Stomach smooth muscle (tissue), 2 donors: ENCODE results near the gene MIEN1.
"Not testable (repeated sequence)": the region's sequence is repeated elsewhere in the genome, so short reads cannot be mapped to it uniquely, and the experiment has no call there.

ENCODE experiments used
- H3K27ac ChIP-seq: one replicate; pipeline ENCODE4 v1.7.0; 2013; ENCODE audit warnings: mild to moderate bottlenecking, low read length, inconsistent platforms
- H3K27me3 ChIP-seq, 2 donors: one replicate each; pipeline ENCODE4 v1.7.0; 2013; ENCODE audit warnings: low read length in 2 of 2; ENCODE audit not compliant: insufficient read depth in 2 of 2, control insufficient read depth in 1 of 2
- H3K36me3 ChIP-seq, 2 donors: one replicate each; pipeline ENCODE4 v1.7.0; 2013; ENCODE audit warnings: low read length in 2 of 2; ENCODE audit not compliant: control insufficient read depth in 2 of 2, insufficient read depth in 2 of 2
- H3K4me1 ChIP-seq: one replicate; pipeline ENCODE4 v1.7.0; 2013; ENCODE audit warnings: low read length; ENCODE audit not compliant: control insufficient read depth, insufficient read depth
- H3K4me3 ChIP-seq, 2 donors: one replicate each; pipeline ENCODE4 v1.7.0; 2013; ENCODE audit warnings: low read length in 2 of 2
- H3K9ac ChIP-seq, 2 donors: one replicate each; pipeline ENCODE4 v1.7.0; 2013; ENCODE audit warnings: low read length in 2 of 2, mild to moderate bottlenecking in 1 of 2
- H3K9me3 ChIP-seq, 2 donors: one replicate each; pipeline ENCODE4 v1.7.0; 2013; ENCODE audit warnings: low read length in 2 of 2; ENCODE audit not compliant: control insufficient read depth in 2 of 2
- donor health status: healthy.
- donor health status: Pancreatic carcinoma.

MIEN1 gene

GRCh38 chr17:39755554-39756379 is 25.4 kb upstream of the MIEN1 start:
- Histone ChIP-seq H3K27me3 (peaks cover 4 to 5% of the 10 kb centered on the region in 2 donors), H3K27ac (peak overlapping the region; percentile 83), H3K36me3 (no peaks in the 10 kb centered on the region), H3K4me1 (peaks cover 14% of the 10 kb centered on the region), H3K9ac (peak overlapping the region; percentile 72 to 89), H3K9me3 (no peaks in the 10 kb centered on the region), H3K4me3 (no peak overlapping the region)

- Histone ChIP-seq H3K4me3 (peak overlapping the region; percentile 78 to 79), H3K27ac (peak overlapping the region; percentile 83), H3K27me3 (peaks cover 2 to 3% of the 10 kb centered on the region in 2 donors), H3K9ac (peak overlapping the region; percentile 72 to 89), H3K9me3 (no peaks in the 10 kb centered on the region), H3K4me1 (peaks cover 20% of the 10 kb centered on the region), H3K36me3 (no peaks in the 10 kb centered on the region)
These were observed 24.7 kb upstream of the MIEN1 start for GRCh38 chr17:39754958-39755553.

- peaks cover 20% of the 10 kb centered on the region for H3K4me1 ChIP-seq
These were observed 24.0 kb upstream of the MIEN1 start for GRCh38 chr17:39754161-39754957.

GRCh38 chr17:39753514-39754160 is 23.3 kb upstream of the MIEN1 start:
- Histone ChIP-seq H3K27ac (peak overlapping the region; percentile 83), H3K4me1 (peaks cover 20% of the 10 kb centered on the region), H3K9ac (peak overlapping the region; percentile 58 to 76), H3K9me3 (no peaks in the 10 kb centered on the region), H3K27me3 (peaks cover 0 to 3% of the 10 kb centered on the region in 2 donors), H3K36me3 (no peaks in the 10 kb centered on the region), H3K4me3 (peak overlapping the region; percentile 78 to 79)

More at GRCh38 chr17:39754161-39754957, 24.0 kb upstream of the MIEN1 start:
- Histone ChIP-seq H3K9me3 (no peaks in the 10 kb centered on the region), H3K4me3 (peak overlapping the region; percentile 78 to 79), H3K27me3 (peaks cover 0 to 3% of the 10 kb centered on the region in 2 donors), H3K9ac (peak overlapping the region; percentile 76 to 89), H3K36me3 (no peaks in the 10 kb centered on the region), H3K27ac (peak overlapping the region; percentile 83)

GRCh38 chr17:39752241-39752881 is 22.0 kb upstream of the MIEN1 start:
- Histone ChIP-seq H3K9ac (no peak overlapping the region), H3K36me3 (no peaks in the 10 kb centered on the region), H3K9me3 (no peaks in the 10 kb centered on the region), H3K27ac (no peak overlapping the region), H3K27me3 (peaks cover 0 to 3% of the 10 kb centered on the region in 2 donors), H3K4me1 (peaks cover 20% of the 10 kb centered on the region), H3K4me3 (no peak overlapping the region)

- no peaks in the 10 kb centered on the region for H3K36me3 ChIP-seq
- no peaks in the 10 kb centered on the region for H3K9me3 ChIP-seq
- no peak overlapping the region for H3K9ac ChIP-seq
- no peak overlapping the region for H3K4me3 ChIP-seq
- H3K27ac ChIP-seq = no peak overlapping the region
- H3K27me3 ChIP-seq = peaks cover 0 to 3% of the 10 kb centered on the region in 2 donors
- H3K4me1 ChIP-seq = peaks cover 20% of the 10 kb centered on the region
These were observed 21.3 kb upstream of the MIEN1 start for GRCh38 chr17:39751637-39752036.

- Histone ChIP-seq H3K27me3 (peaks cover 0 to 3% of the 10 kb centered on the region in 2 donors), H3K4me1 (peaks cover 21% of the 10 kb centered on the region), H3K27ac (no peak overlapping the region), H3K9me3 (no peaks in the 10 kb centered on the region), H3K9ac (no peak overlapping the region), H3K36me3 (no peaks in the 10 kb centered on the region), H3K4me3 (no peak overlapping the region)
These were observed 20.7 kb upstream of the MIEN1 start for GRCh38 chr17:39751016-39751543.

GRCh38 chr17:39750131-39751015 is 20.0 kb upstream of the MIEN1 start:
- H3K27me3 ChIP-seq = peaks cover 0 to 5% of the 10 kb centered on the region in 2 donors
- peaks cover 18% of the 10 kb centered on the region for H3K4me1 ChIP-seq
- H3K36me3 ChIP-seq = no peaks in the 10 kb centered on the region
- no peak overlapping the region for H3K27ac ChIP-seq
- no peak overlapping the region for H3K4me3 ChIP-seq
- H3K9ac ChIP-seq = peak overlapping the region in 1 of 2 donors; percentile 51
- H3K9me3 ChIP-seq = no peaks in the 10 kb centered on the region

GRCh38 chr17:39748444-39749034 is 18.2 kb upstream of the MIEN1 start:
- H3K36me3 ChIP-seq, H3K27me3 ChIP-seq, H3K27ac ChIP-seq, H3K9me3 ChIP-seq, H3K4me3 ChIP-seq, H3K4me1 ChIP-seq, H3K9ac ChIP-seq: not testable (repeated sequence)
